ENCODE measurements around the gene ELMO2.

ELMO2 gene

GRCh38 chr20:46367967-46368901 lies 38.2 kb downstream of the ELMO2 start:
- peaks cover 5% of the 10 kb centered on the region; the same call in 1 of the 2 replicates for H3K79me2 ChIP-seq (ENCODE audit: insufficient read depth, low read length)
- no peak overlapping the region for H3K27ac ChIP-seq (ENCODE audit: low read depth, low read length, poor library complexity, severe bottlenecking)
- no peaks in the 10 kb centered on the region for H4K20me1 ChIP-seq (ENCODE audit: insufficient read depth, low read length)
- H3K27me3 ChIP-seq (ENCODE audit: insufficient read depth, low read length) = no peaks in the 10 kb centered on the region
- no peaks in the 10 kb centered on the region for H3K9me3 ChIP-seq (ENCODE audit: low read length)
- H3K4me1 ChIP-seq (ENCODE audit: insufficient read depth, low read length, severe bottlenecking) = peaks cover 12% of the 10 kb centered on the region
- no peak for TF ChIP-seq EZH2 (IDR thresholded peaks at IDR 0.05; ENCODE audit: borderline replicate concordance, low read length)
- no peak for TF ChIP-seq CTCF (IDR thresholded peaks at IDR 0.05; ENCODE audit: low read length)
- no peak overlapping the region for H3K4me3 ChIP-seq (ENCODE audit: low read depth, low read length, poor library complexity, severe bottlenecking)
- no peak overlapping the region for H3K9ac ChIP-seq (ENCODE audit: low read length)
- no peaks in the 10 kb centered on the region for H3F3A ChIP-seq (ENCODE audit: insufficient read depth, low read length)
- H3K9me2 ChIP-seq (ENCODE audit: low read depth, low read length) = no peaks in the 10 kb centered on the region
- no peak overlapping the region for H2AFZ ChIP-seq (ENCODE audit: low read length)
- H3K4me2 ChIP-seq (ENCODE audit: low read length) = no peak overlapping the region
- peaks cover 52% of the 10 kb centered on the region for H3K36me3 ChIP-seq (ENCODE audit: insufficient read depth, low read length)

- no peaks in the 10 kb centered on the region for H4K20me1 ChIP-seq (ENCODE audit: insufficient read depth, low read length)
- TF ChIP-seq CTCF (IDR thresholded peaks at IDR 0.05; ENCODE audit: low read length) (no peak), EZH2 (IDR thresholded peaks at IDR 0.05; ENCODE audit: borderline replicate concordance, low read length) (no peak)
- peaks cover 22% of the 10 kb centered on the region for H3K4me1 ChIP-seq (ENCODE audit: insufficient read depth, low read length, severe bottlenecking)
- peaks cover 43% of the 10 kb centered on the region for H3K36me3 ChIP-seq (ENCODE audit: insufficient read depth, low read length)
- no peak overlapping the region for H2AFZ ChIP-seq (ENCODE audit: low read length)
- H3K4me3 ChIP-seq (ENCODE audit: low read depth, low read length, poor library complexity, severe bottlenecking) = no peak overlapping the region
- H3K27ac ChIP-seq (ENCODE audit: low read depth, low read length, poor library complexity, severe bottlenecking) = no peak overlapping the region
- no peak overlapping the region for H3K4me2 ChIP-seq (ENCODE audit: low read length)
- H3K9me2 ChIP-seq (ENCODE audit: low read depth, low read length) = no peaks in the 10 kb centered on the region
- H3K27me3 ChIP-seq (ENCODE audit: insufficient read depth, low read length) = no peaks in the 10 kb centered on the region
- H3F3A ChIP-seq (ENCODE audit: insufficient read depth, low read length) = no peaks in the 10 kb centered on the region
- peaks cover 7% of the 10 kb centered on the region; the same call in 1 of the 2 replicates for H3K79me2 ChIP-seq (ENCODE audit: insufficient read depth, low read length)
- H3K9me3 ChIP-seq (ENCODE audit: low read length) = no peaks in the 10 kb centered on the region
- no peak overlapping the region for H3K9ac ChIP-seq (ENCODE audit: low read length)
Measured at GRCh38 chr20:46367234-46367633, 39.2 kb downstream of the ELMO2 start.

GRCh38 chr20:46366826-46367225 lies 39.6 kb downstream of the ELMO2 start:
- H3K4me2 ChIP-seq (ENCODE audit: low read length) = no peak overlapping the region
- TF ChIP-seq CTCF (IDR thresholded peaks at IDR 0.05; ENCODE audit: low read length) (no peak), EZH2 (IDR thresholded peaks at IDR 0.05; ENCODE audit: borderline replicate concordance, low read length) (no peak)
- H3K79me2 ChIP-seq (ENCODE audit: insufficient read depth, low read length) = peaks cover 7% of the 10 kb centered on the region; the same call in 1 of the 2 replicates
- no peak overlapping the region for H3K4me3 ChIP-seq (ENCODE audit: low read depth, low read length, poor library complexity, severe bottlenecking)
- no peak overlapping the region for H3K27ac ChIP-seq (ENCODE audit: low read depth, low read length, poor library complexity, severe bottlenecking)
- no peak overlapping the region for H3K9ac ChIP-seq (ENCODE audit: low read length)
- no peaks in the 10 kb centered on the region for H3K27me3 ChIP-seq (ENCODE audit: insufficient read depth, low read length)
- H3K36me3 ChIP-seq (ENCODE audit: insufficient read depth, low read length) = peaks cover 39% of the 10 kb centered on the region
- H3K4me1 ChIP-seq (ENCODE audit: insufficient read depth, low read length, severe bottlenecking) = peaks cover 26% of the 10 kb centered on the region
- no peaks in the 10 kb centered on the region for H4K20me1 ChIP-seq (ENCODE audit: insufficient read depth, low read length)
- no peak overlapping the region for H2AFZ ChIP-seq (ENCODE audit: low read length)
- H3K9me2 ChIP-seq (ENCODE audit: low read depth, low read length) = no peaks in the 10 kb centered on the region
- H3K9me3 ChIP-seq (ENCODE audit: low read length) = no peaks in the 10 kb centered on the region
- no peaks in the 10 kb centered on the region for H3F3A ChIP-seq (ENCODE audit: insufficient read depth, low read length)
